ENCODE measurements around the gene TRIM50.

DNA sequence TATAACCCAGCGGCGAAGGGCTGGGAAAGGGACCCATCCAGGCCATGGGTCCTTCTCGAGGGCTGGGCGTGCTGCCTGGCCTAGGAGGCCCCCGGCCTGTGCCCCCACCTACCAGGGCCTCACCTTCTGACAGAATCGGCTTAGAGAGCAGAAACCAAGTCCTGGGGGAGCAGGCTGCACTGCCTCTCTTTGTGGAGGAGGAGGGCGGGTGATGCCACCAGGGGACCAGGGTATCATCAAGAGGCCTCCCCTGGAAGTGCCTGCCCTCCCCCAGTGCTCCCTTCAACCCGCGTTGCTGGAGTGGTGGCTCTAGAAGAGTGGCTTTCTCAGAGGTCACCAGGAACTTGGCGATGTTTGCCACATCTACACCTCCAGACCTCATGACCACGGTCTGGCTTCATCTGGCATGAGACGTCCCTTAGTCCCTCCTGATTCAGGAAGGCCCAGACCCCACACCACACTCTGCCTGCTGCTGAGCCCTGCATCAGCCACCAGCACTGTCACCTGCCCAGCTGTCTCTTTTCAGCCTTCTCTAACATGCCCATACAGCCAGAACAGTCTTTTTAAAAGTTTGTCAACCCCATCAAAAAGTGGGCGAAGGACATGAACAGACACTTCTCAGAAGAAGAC lies 32.0 kb upstream of the TRIM50 start:
- TF ChIP-seq, protein P1, sequence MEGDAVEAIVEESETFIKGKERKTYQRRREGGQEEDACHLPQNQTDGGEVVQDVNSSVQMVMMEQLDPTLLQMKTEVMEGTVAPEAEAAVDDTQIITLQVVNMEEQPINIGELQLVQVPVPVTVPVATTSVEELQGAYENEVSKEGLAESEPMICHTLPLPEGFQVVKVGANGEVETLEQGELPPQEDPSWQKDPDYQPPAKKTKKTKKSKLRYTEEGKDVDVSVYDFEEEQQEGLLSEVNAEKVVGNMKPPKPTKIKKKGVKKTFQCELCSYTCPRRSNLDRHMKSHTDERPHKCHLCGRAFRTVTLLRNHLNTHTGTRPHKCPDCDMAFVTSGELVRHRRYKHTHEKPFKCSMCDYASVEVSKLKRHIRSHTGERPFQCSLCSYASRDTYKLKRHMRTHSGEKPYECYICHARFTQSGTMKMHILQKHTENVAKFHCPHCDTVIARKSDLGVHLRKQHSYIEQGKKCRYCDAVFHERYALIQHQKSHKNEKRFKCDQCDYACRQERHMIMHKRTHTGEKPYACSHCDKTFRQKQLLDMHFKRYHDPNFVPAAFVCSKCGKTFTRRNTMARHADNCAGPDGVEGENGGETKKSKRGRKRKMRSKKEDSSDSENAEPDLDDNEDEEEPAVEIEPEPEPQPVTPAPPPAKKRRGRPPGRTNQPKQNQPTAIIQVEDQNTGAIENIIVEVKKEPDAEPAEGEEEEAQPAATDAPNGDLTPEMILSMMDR (IDR thresholded peaks at IDR 0.05; ENCODE audit: low read depth, low read length) = no peak
- TF ChIP-seq, protein P2, sequence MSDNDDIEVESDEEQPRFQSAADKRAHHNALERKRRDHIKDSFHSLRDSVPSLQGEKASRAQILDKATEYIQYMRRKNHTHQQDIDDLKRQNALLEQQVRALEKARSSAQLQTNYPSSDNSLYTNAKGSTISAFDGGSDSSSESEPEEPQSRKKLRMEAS (IDR thresholded peaks at IDR 0.05; ENCODE audit: low read depth, low read length) = no peak
- TF ChIP-seq MYC (IDR thresholded peaks at IDR 0.05; ENCODE audit: low read depth, low read length) = no peak

All from NB4 (cell line).